Ureter (tissue), 1 donor: ENCODE results near the gene UBALD2. TPM values are rescaled to one million over a fixed set of nuclear protein-coding genes. Genes with fewer than 3 reads are reported as not detected.
"Not testable (repeated sequence)": the region's sequence is repeated elsewhere in the genome, so short reads cannot be mapped to it uniquely, and the experiment has no call there.

Experiments used
- DNase-seq: peaks from one replicate; pipeline ENCODE4 v3.0.0-alpha.2; 2020; ENCODE audit warnings: low spot score
- total RNA-seq: library from RNA; stranded (reverse); gene quantifications from one replicate; pipeline ENCODE4 v1.2.4, GENCODE V29; 2023
- donor health status: DM: yes; HTN: yes; CAD: no.

UBALD2 gene
- 89.1 TPM for total RNA-seq

DNA sequence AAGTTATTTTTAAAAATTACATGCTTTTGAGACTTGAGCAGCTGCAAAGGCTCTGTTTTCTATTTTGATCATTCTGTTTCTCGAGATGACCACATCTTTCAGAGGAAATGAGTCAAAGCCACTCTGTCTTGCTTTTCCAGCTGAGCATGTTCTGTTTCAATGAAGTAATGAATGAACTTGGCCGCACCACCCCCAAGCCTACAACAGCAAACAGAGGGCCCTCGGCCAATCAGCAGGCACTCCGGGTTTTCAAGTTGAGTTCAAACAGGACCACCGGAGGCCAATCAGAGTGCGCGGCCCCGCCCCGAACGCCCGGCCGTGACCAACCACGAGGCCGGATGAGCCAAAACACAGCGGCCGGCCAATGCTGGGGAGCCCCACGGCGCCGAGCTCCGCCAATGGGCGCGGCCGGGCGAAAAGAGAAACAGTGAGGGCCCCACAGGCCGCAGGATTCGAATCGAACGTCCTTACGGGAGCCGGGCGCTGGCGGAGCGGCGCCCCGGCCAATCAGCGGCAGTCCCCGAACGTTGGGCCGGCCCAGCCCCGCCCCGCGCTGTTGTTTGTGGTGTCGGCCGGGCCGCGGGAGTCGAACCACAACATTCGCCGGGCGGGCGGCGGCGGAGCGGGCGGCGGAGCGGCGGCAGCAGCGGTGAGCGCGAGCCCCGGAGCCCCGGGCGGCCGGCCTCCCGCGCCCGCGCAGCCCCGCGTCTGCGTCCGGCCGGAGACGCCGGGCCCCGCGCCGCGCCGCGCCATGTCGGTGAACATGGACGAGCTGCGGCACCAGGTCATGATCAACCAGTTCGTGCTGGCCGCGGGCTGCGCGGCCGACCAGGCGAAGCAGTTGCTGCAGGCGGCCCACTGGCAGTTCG is at the start of gene UBALD2:
Gene UBALD2, plus strand, starts transcription at position 594 of the 869 bp plus-strand sequence. Its CDS starts 158 bp downstream, at position 752.
- DNase-seq = peak; percentile 99

DNA sequence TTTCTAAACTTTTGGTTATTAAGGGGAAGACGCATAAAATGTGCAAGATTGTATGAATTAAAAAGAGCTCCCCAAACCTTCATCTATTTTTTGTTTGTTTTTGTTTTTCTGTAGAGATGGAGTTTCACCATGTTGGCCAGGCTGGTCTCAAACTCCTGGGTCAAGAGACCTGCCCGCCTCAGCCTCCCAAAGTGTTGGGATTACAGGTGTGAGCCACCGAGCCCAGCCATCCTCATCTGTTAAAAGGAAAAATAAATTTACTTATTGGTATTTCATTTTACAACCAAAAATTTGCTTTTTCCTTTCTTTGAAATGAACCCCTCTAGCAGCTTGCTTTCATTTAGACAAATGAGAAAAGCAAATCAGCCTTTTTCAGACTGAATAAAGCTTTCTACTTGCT is 48.1 kb upstream of the UBALD2 start:
- no peak for DNase-seq

DNA sequence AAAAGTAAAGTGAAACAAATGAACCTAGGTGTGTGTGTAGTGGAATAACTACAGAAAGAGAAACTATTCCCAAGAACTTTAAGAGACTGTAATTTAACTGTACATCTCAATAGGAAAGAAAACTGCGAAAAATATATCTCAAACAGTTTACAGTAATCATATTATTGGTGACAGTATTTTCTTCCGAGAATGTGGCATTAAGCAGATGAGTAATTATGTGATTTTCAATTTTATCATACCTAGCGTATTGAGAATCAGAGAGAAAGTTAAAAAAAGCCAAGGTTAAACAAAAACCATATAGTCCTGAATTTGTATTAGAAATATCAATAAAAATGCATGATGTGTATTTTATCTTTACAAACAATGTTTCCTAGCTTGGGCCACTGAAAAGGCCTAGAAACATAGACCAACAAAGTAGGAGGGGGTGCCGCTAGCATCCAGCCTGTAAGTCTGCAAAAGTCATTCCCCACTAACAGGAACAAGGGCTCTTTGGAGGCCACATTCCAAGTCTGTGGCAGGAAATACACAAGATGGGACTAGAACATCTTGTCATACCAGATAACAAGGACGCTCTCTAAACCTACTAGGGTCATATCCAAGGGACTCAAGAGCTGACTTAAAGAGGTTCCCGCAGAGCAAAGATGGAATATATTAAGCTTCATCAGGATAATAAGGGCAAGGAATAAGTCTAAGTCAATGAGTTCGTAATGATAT is 45.3 kb upstream of the UBALD2 start:
- DNase-seq = no peak

- DNase-seq = no peak
These were observed 41.3 kb upstream of the UBALD2 start for GRCh38 chr17:76223802-76224201.

GRCh38 chr17:76225373-76226086 is 39.6 kb upstream of the UBALD2 start:
- not testable (repeated sequence) for DNase-seq

- DNase-seq = not testable (repeated sequence)
These were observed 38.4 kb upstream of the UBALD2 start for GRCh38 chr17:76226749-76227148.

DNA sequence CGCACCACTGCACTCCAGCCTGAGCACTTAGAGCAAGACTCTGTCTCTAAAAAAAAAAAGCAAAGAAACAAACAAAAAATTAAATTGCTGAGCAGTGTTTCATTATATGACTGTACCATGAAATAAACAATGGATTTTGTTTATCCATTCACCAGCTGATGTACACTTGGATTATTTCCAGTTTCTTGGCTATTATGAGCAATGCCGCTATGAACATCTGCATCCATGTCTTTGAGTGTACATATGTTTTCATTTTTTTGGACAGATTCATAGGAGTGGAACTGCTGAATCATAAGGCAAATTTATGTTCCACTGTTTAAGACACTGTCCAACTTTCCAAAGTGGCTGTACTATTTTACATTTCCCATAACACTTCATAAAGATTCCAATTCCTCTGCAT is 32.8 kb upstream of the UBALD2 start:
- no peak for DNase-seq

GRCh38 chr17:76233588-76234353 is 31.4 kb upstream of the UBALD2 start:
- no peak for DNase-seq

GRCh38 chr17:76234354-76234679 is 30.8 kb upstream of the UBALD2 start:
- DNase-seq = no peak

- no peak for DNase-seq
These were observed 29.3 kb upstream of the UBALD2 start for GRCh38 chr17:76235883-76236282.

DNA sequence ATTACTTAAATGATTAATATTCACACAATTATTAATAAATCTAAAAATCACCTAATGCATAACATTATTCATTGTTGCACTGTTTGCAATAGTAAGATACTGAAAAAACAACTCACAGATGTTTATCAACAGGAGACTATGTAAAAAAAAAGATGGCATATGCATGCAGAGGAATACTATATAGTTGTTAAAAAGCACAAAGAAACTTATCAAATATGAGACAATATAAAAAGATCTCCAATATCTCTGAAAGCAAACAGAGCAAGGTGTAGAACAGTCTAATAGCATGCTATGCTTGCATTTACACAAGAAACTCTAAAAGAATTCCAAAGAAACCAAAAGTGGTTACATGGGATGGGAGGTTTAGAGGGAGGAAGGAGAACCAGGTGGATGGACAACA is 28.5 kb upstream of the UBALD2 start:
- DNase-seq = no peak

- DNase-seq = no peak
These were observed 27.3 kb upstream of the UBALD2 start for GRCh38 chr17:76237859-76238313.

- no peak for DNase-seq
These were observed 26.2 kb upstream of the UBALD2 start for GRCh38 chr17:76238847-76239537.

GRCh38 chr17:76239538-76240274 is 25.4 kb upstream of the UBALD2 start:
- DNase-seq = no peak

- no peak for DNase-seq
These were observed 24.5 kb upstream of the UBALD2 start, which contains the start of gene RNF157 for GRCh38 chr17:76240461-76241203. Gene RNF157, minus strand, starts transcription at chr17:76240493. Its CDS starts 253 bp downstream, at chr17:76240240.

DNA sequence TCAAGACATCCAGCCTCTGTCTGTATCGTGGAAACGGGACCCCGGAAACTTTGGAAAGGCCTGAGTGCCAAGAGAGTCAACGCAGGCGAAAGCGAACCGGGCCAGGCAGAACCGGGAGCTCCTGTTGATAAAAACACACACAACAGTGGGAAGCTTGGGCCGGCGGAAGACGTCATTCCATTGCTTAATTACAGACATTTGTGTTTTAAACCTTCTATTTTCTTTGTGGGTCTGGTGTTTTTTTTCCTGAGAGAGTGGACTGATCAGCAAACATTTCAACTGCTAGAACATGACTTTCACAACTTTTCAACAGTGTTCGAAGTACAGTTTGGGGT is 24.0 kb upstream of the UBALD2 start:
- no peak for DNase-seq

GRCh38 chr17:76241691-76242255 is 23.4 kb upstream of the UBALD2 start:
- DNase-seq = no peak

- DNase-seq = no peak
These were observed 21.1 kb upstream of the UBALD2 start for GRCh38 chr17:76243826-76244679.
